GM13976 (cell line): ENCODE results near the gene APBA2.

ENCODE experiments used
- DNase-seq: peaks from one replicate; pipeline ENCODE4 v3.0.0; 2012; ENCODE audit warnings: low spot score
- in situ Hi-C: fragments of 300-500 bp; cut with MboI; formaldehyde crosslinking; loops from one replicate; pipeline ENCODE4 v1.12.0; 2022; ENCODE audit warnings: low sequenced_read_pairs, mixed read lengths, inconsistent platforms; ENCODE audit not compliant: unreplicated experiment
- TF ChIP-seq, protein P1 (sequence below): IDR thresholded peaks from 2 replicates; pipeline ENCODE4 v1.5.1; 2012; ENCODE audit warnings: borderline replicate concordance, mild to moderate bottlenecking; ENCODE audit not compliant: insufficient read depth; ENCODE audit errors: extremely low read depth, missing control alignments, control extremely low read depth

APBA2 gene

GRCh38 chr15:29051422-29051821, 165.6 kb downstream of the APBA2 start:
- DNase-seq = no peak
- in situ Hi-C loops = no loop called here
- TF ChIP-seq, protein P1, sequence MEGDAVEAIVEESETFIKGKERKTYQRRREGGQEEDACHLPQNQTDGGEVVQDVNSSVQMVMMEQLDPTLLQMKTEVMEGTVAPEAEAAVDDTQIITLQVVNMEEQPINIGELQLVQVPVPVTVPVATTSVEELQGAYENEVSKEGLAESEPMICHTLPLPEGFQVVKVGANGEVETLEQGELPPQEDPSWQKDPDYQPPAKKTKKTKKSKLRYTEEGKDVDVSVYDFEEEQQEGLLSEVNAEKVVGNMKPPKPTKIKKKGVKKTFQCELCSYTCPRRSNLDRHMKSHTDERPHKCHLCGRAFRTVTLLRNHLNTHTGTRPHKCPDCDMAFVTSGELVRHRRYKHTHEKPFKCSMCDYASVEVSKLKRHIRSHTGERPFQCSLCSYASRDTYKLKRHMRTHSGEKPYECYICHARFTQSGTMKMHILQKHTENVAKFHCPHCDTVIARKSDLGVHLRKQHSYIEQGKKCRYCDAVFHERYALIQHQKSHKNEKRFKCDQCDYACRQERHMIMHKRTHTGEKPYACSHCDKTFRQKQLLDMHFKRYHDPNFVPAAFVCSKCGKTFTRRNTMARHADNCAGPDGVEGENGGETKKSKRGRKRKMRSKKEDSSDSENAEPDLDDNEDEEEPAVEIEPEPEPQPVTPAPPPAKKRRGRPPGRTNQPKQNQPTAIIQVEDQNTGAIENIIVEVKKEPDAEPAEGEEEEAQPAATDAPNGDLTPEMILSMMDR = no peak

GRCh38 chr15:29053006-29053405, 167.2 kb downstream of the APBA2 start:
- TF ChIP-seq, protein P1 = no peak
- no peak for DNase-seq
- in situ Hi-C loops = no loop called here

- in situ Hi-C loops = no loop called here
- TF ChIP-seq, protein P1 = no peak
- DNase-seq = no peak
Observed at GRCh38 chr15:29053661-29054131, 167.9 kb downstream of the APBA2 start.

- in situ Hi-C loops = no loop called here
- TF ChIP-seq, protein P1 = no peak
- DNase-seq = no peak
Observed at GRCh38 chr15:29054171-29055045, 168.6 kb downstream of the APBA2 start.

GRCh38 chr15:29055876-29056275, 170.1 kb downstream of the APBA2 start:
- in situ Hi-C loops = no loop called here
- TF ChIP-seq, protein P1 = no peak
- DNase-seq = no peak

- no peak for DNase-seq
Observed at GRCh38 chr15:29056839-29057450, 171.2 kb downstream of the APBA2 start.

More at GRCh38 chr15:29056839-29057450, 171.2 kb downstream of the APBA2 start:
- in situ Hi-C loops = no loop called here
- TF ChIP-seq, protein P1 = no peak
